KOPT-K1 (cell line): Measurements from ENCODE around the gene OBSCN.

Source experiments
- H3K27ac ChIP-seq: fragments of 200-600 bp; sonication (generic); 2 replicates; pipeline ENCODE4 v1.5.1; 2016; ENCODE audit warnings: antibody characterized with exemption, mild to moderate bottlenecking, low read depth, low read length; ENCODE audit not compliant: poor library complexity, severe bottlenecking
- H3K36me3 ChIP-seq: fragments of 200-600 bp; sonication (generic); 2 replicates; pipeline ENCODE4 v1.5.1; 2017; ENCODE audit warnings: antibody characterized with exemption, mild to moderate bottlenecking, low read length, moderate library complexity; ENCODE audit not compliant: insufficient read depth
- H3K9me3 ChIP-seq: fragments of 200-600 bp; sonication (generic); 2 replicates; pipeline ENCODE4 v1.5.1; 2017; ENCODE audit warnings: antibody characterized with exemption, low read length, mild to moderate bottlenecking; ENCODE audit not compliant: insufficient read depth, poor library complexity, severe bottlenecking

Gene OBSCN

GRCh38 chr1:228314658-228315483 is 107.0 kb downstream of the OBSCN start:
- Histone ChIP-seq H3K36me3 (peaks cover 8% of the 10 kb centered on the region; the same call in 1 of the 2 replicates), H3K27ac (no peak overlapping the region), H3K9me3 (peaks cover 19% of the 10 kb centered on the region)

- Histone ChIP-seq H3K27ac (no peak overlapping the region), H3K36me3 (peaks cover 14% of the 10 kb centered on the region; the same call in 1 of the 2 replicates), H3K9me3 (peaks cover 19% of the 10 kb centered on the region)
Observed at GRCh38 chr1:228315484-228315944, 107.7 kb downstream of the OBSCN start.

- no peak overlapping the region for H3K27ac ChIP-seq
- H3K9me3 ChIP-seq = peaks cover 19% of the 10 kb centered on the region
- H3K36me3 ChIP-seq = peaks cover 20% of the 10 kb centered on the region
Observed at GRCh38 chr1:228315945-228316588, 108.2 kb downstream of the OBSCN start.

- H3K36me3 ChIP-seq = peaks cover 22% of the 10 kb centered on the region
- peaks cover 17% of the 10 kb centered on the region for H3K9me3 ChIP-seq
- no peak overlapping the region for H3K27ac ChIP-seq
Observed at GRCh38 chr1:228316589-228317387, 108.9 kb downstream of the OBSCN start.

GRCh38 chr1:228317411-228317828 is 109.6 kb downstream of the OBSCN start:
- peaks cover 28% of the 10 kb centered on the region for H3K36me3 ChIP-seq

GRCh38 chr1:228317891-228318810 is 110.3 kb downstream of the OBSCN start:
- peaks cover 35% of the 10 kb centered on the region for H3K36me3 ChIP-seq
- H3K27ac ChIP-seq = no peak overlapping the region
- peaks cover 3% of the 10 kb centered on the region for H3K9me3 ChIP-seq

More at GRCh38 chr1:228317411-228317828, 109.6 kb downstream of the OBSCN start:
- Histone ChIP-seq H3K9me3 (peaks cover 10% of the 10 kb centered on the region), H3K27ac (no peak overlapping the region)

GRCh38 chr1:228318823-228319241 is 111.0 kb downstream of the OBSCN start:
- Histone ChIP-seq H3K27ac (no peak overlapping the region), H3K36me3 (peaks cover 42% of the 10 kb centered on the region), H3K9me3 (no peaks in the 10 kb centered on the region)

GRCh38 chr1:228319352-228320088 is 111.7 kb downstream of the OBSCN start:
- peaks cover 49% of the 10 kb centered on the region for H3K36me3 ChIP-seq
- no peaks in the 10 kb centered on the region for H3K9me3 ChIP-seq
- no peak overlapping the region for H3K27ac ChIP-seq

- peaks cover 53% of the 10 kb centered on the region for H3K36me3 ChIP-seq
- no peak overlapping the region for H3K27ac ChIP-seq
- H3K9me3 ChIP-seq = peaks cover 7% of the 10 kb centered on the region
Observed at GRCh38 chr1:228320394-228320793, 112.5 kb downstream of the OBSCN start.

- H3K27ac ChIP-seq = no peak overlapping the region
- H3K36me3 ChIP-seq = peaks cover 53% of the 10 kb centered on the region
- H3K9me3 ChIP-seq = peaks cover 7% of the 10 kb centered on the region
Observed at GRCh38 chr1:228321435-228321834, 113.6 kb downstream of the OBSCN start.

- no peak overlapping the region for H3K27ac ChIP-seq
- H3K36me3 ChIP-seq = peaks cover 53% of the 10 kb centered on the region
- H3K9me3 ChIP-seq = peaks cover 7% of the 10 kb centered on the region
Observed at GRCh38 chr1:228321895-228322294, 114.1 kb downstream of the OBSCN start.

- Histone ChIP-seq H3K27ac (no peak overlapping the region), H3K9me3 (peaks cover 7% of the 10 kb centered on the region), H3K36me3 (peaks cover 53% of the 10 kb centered on the region)
Observed at GRCh38 chr1:228323401-228323800, 115.6 kb downstream of the OBSCN start.

- Histone ChIP-seq H3K27ac (no peak overlapping the region), H3K36me3 (peaks cover 42% of the 10 kb centered on the region), H3K9me3 (peaks cover 7% of the 10 kb centered on the region)
Observed at GRCh38 chr1:228325267-228325666, 117.4 kb downstream of the OBSCN start.
